Natural killer cell treated with Interleukin-12 subunit alpha and Interleukin-12 subunit beta and Interleukin-15 and Interleukin-18, amount 100 ng/mL, for 72 hours (primary cell): ENCODE measurements around the gene ZNF566. TPM values are rescaled to one million over a fixed set of nuclear protein-coding genes. Genes with fewer than 3 reads are reported as not detected.
"Not testable (repeated sequence)": the region's sequence is repeated elsewhere in the genome, so short reads cannot be mapped to it uniquely, and the experiment has no call there.

Source experiments
- ATAC-seq, 2 donors: fragments of 150-1000 bp; cut with Tn5 transposase in 1 of 2; sonication (Bioruptor Pico), chemical (Tn5 transposase) in 1 of 2; 2 replicates each; pipeline ENCODE4 v1.10.0; 2021
- DNase-seq: peaks from one replicate; pipeline ENCODE4 v3.0.0; 2022; ENCODE audit warnings: low spot score
- H3K27ac Mint-ChIP-seq, 2 donors: 1 replicate in 1 of 2; 2 replicates in 1 of 2; pipeline ENCODE4 v1.8.0; 2022; ENCODE audit warnings: mixed read lengths in 2 of 2, mild to moderate bottlenecking in 1 of 2, moderate library complexity in 1 of 2
- H3K27me3 Mint-ChIP-seq, 2 donors: 1 replicate in 1 of 2; 2 replicates in 1 of 2; pipeline ENCODE4 v1.8.0; 2022; ENCODE audit warnings: mixed read lengths in 2 of 2
- H3K36me3 Mint-ChIP-seq: one replicate; pipeline ENCODE4 v1.8.0; 2022; ENCODE audit warnings: mixed read lengths
- H3K4me1 Mint-ChIP-seq, 2 donors: 1 replicate in 1 of 2; 2 replicates in 1 of 2; pipeline ENCODE4 v1.8.0; 2022; ENCODE audit warnings: low read depth in 2 of 2, mixed read lengths in 2 of 2, mild to moderate bottlenecking in 1 of 2
- H3K4me3 Mint-ChIP-seq: one replicate; pipeline ENCODE4 v1.8.0; 2022; ENCODE audit warnings: mixed read lengths
- H3K9me3 Mint-ChIP-seq: 2 replicates; pipeline ENCODE4 v1.8.0; 2022; ENCODE audit warnings: mixed read lengths
- total RNA-seq, 2 donors: library from RNA; stranded (reverse); gene quantifications; one replicate each; pipeline ENCODE4 v1.2.3, GENCODE V29; 2022

Gene ZNF566
- total RNA-seq = 1 to 10 TPM; 7.3 to 8.3 TPM

- Mint-ChIP-seq H3K4me1 (peaks cover 25 to 30% of the 10 kb centered on the region in 2 donors), H3K4me3 (peak within 1 kb of the TSS; percentile 100), H3K9me3 (peaks cover 6% of the 10 kb centered on the region), H3K36me3 (peaks cover 17% of the 10 kb centered on the region), H3K27me3 (no peaks in the 10 kb centered on the region), H3K27ac (peak within 1 kb of the TSS; percentile 96 to 99)
- DNase-seq (peak; percentile 94), ATAC-seq (peak; percentile 97 to 98)
Observed at GRCh38 chr19:36489118-36489919, at the start of gene ZNF566. Gene ZNF566, minus strand, starts transcription at chr19:36489561. Its CDS starts 13,004 bp downstream, at chr19:36476557.

DNA sequence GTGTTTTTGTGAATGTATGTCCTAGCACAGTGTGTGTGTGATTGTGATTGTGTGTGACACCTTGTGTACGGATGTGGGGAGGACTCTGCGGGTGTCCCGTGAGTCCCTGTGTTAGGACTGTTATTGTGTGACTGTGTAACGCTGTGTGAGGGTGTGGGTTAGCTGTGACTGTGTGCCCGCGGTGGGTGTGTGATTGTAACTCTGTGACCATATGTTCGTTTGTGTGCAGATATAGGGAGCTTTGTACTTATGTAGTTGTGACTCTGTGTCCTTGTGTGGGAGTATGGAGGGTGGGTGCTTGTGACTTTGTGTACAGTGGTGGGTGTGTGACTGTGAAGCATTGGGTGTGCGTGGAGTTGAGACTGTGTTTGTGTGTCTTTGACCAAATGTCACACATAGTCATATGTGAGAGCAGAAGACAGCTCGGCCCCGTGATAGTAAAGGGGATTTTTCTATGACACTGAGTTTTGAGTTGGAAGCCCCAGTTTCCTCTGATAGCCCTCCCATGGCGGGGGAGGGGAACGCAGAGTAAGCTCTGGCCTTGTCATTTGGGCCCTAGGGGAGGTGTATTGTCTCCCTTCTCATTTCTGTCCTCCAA lies 39.7 kb upstream of the ZNF566 start:
- peaks cover 18 to 22% of the 10 kb centered on the region in 2 donors for H3K4me1 Mint-ChIP-seq
- no peaks in the 10 kb centered on the region for H3K27me3 Mint-ChIP-seq
- peak; percentile 69 for DNase-seq
- peak overlapping the region; percentile 95 for H3K4me3 Mint-ChIP-seq
- peak overlapping the region; percentile 87 to 90 for H3K27ac Mint-ChIP-seq
- peaks cover 20% of the 10 kb centered on the region for H3K36me3 Mint-ChIP-seq
- peaks cover 11% of the 10 kb centered on the region for H3K9me3 Mint-ChIP-seq
- peak; percentile 56 to 57 for ATAC-seq

DNA sequence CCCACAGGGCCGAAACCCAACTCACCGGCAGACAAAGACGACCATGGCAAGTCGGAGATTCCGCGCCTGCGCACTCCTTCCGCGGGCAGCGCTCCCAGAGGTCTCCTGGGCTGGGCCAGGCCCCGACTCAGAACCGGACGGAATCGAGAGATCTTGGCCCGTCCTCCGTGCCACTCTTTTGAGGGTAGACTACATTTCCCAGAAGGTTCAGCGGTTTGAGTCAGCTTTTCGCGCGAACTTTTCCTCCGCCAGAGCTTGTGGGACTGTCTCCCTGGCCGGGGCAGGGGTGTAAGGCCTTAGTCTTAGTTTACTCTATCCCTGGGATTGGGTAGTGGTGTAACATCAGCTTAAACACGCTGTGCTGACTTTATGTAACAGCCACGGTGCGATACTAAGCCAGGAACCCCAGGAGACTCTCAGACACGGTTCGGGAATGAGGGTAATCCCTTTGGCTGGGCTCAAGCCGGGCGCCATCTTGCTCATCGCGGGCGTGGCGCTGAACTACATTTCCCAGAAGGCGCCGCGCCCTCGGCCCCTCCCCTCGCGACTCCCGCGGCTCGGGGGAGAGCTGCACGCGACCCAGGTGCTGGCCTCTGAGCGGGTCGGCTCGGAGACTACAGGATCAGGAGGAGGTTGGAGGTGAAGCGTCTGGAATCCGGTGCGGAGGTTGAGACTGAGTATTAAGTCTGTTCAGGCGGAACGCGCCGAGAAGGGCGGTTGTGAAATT lies 39.0 kb upstream of the ZNF566 start, which contains the start of gene ZNF260:
Gene ZNF260 (minus strand): TSS at position 78 of the 727 bp plus-strand sequence. CDS start 13,033 bp downstream, outside the sequence.
- peak; percentile 95 for DNase-seq
- peak; percentile 93 to 94 for ATAC-seq
- H3K4me3 Mint-ChIP-seq = peak within 1 kb of the TSS; percentile 95
- peaks cover 25% of the 10 kb centered on the region for H3K36me3 Mint-ChIP-seq
- no peaks in the 10 kb centered on the region for H3K27me3 Mint-ChIP-seq
- H3K27ac Mint-ChIP-seq = peak within 1 kb of the TSS; percentile 87 to 90
- H3K9me3 Mint-ChIP-seq = peaks cover 11% of the 10 kb centered on the region
- H3K4me1 Mint-ChIP-seq = peaks cover 18 to 22% of the 10 kb centered on the region in 2 donors

DNA sequence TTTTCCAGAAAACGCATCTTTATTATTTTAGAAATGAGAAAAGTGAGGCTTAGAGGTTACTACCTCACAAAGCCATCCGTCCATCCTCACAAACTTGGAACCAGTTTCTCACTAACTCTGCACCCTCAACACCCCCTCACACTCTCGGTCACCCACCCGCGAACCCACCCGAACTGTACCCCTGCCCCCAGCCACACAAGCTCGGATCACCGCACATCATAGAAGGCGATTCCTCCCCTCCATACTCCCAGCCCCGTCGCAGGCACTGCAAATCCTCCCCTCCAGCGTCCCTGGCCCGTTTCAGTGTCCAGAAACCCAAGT lies 38.5 kb upstream of the ZNF566 start:
- DNase-seq (no peak), ATAC-seq (no peak)
- peak overlapping the region; percentile 95 for H3K4me3 Mint-ChIP-seq
- no peaks in the 10 kb centered on the region for H3K27me3 Mint-ChIP-seq
- peaks cover 14% of the 10 kb centered on the region for H3K9me3 Mint-ChIP-seq
- H3K4me1 Mint-ChIP-seq = peaks cover 22% of the 10 kb centered on the region in 2 donors
- H3K27ac Mint-ChIP-seq = peak overlapping the region; percentile 87 to 90
- peaks cover 30% of the 10 kb centered on the region for H3K36me3 Mint-ChIP-seq

DNA sequence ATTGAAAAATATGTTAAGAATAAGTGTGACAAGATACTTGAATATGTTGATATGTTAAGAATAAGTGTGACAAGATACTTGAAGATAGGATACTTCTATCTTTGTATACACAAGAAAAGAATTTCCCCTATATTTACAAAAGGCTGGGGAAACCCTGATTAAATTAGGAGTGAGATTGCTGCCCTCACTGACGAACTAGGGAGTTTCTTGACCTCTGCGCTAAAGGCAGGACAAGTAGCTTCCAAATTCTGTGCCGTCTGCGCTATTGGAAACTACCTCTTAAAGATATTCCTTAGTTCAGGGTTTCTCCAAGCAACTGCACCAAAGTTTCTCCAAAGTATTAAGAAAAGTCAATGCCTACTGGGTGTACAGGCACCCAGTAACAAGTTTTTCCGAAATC lies 38.0 kb upstream of the ZNF566 start:
- H3K9me3 Mint-ChIP-seq = peaks cover 16% of the 10 kb centered on the region
- H3K27me3 Mint-ChIP-seq = no peaks in the 10 kb centered on the region
- peaks cover 34% of the 10 kb centered on the region for H3K36me3 Mint-ChIP-seq
- peak overlapping the region; percentile 87 to 90 for H3K27ac Mint-ChIP-seq
- ATAC-seq (no peak), DNase-seq (no peak)
- peak overlapping the region; percentile 95 for H3K4me3 Mint-ChIP-seq
- H3K4me1 Mint-ChIP-seq = peaks cover 22 to 23% of the 10 kb centered on the region in 2 donors

DNA sequence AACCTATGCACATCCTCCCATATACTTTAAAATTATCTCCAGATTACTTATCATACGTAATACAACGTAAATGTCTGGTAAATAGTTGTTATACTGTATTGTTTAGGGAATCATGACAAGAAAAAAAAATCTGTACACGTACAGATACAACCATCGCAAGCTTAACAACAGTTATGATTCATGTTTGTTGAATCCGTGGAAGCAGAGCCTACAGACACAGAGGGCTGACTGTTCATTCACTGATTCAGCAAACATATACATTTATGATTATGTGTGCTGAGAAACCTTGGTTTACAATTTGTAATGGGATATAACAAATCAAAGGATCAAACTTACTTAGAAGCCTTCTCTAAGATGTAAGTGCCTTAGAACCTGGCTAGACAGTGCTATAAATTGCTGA lies 37.2 kb upstream of the ZNF566 start:
- Mint-ChIP-seq H3K27ac (peak overlapping the region in 1 of 2 donors; percentile 87), H3K4me3 (peak overlapping the region; percentile 95), H3K27me3 (no peaks in the 10 kb centered on the region), H3K36me3 (peaks cover 34% of the 10 kb centered on the region), H3K4me1 (peaks cover 22 to 23% of the 10 kb centered on the region in 2 donors), H3K9me3 (peaks cover 16% of the 10 kb centered on the region)
- DNase-seq = no peak
- no peak for ATAC-seq

- Mint-ChIP-seq H3K4me1 (peaks cover 22 to 23% of the 10 kb centered on the region in 2 donors), H3K36me3 (peaks cover 48% of the 10 kb centered on the region), H3K27me3 (no peaks in the 10 kb centered on the region), H3K27ac (no peak overlapping the region), H3K4me3 (no peak overlapping the region), H3K9me3 (peaks cover 16% of the 10 kb centered on the region)
- ATAC-seq (no peak), DNase-seq (no peak)
Observed at GRCh38 chr19:36524617-36525016, 35.3 kb upstream of the ZNF566 start.

DNA sequence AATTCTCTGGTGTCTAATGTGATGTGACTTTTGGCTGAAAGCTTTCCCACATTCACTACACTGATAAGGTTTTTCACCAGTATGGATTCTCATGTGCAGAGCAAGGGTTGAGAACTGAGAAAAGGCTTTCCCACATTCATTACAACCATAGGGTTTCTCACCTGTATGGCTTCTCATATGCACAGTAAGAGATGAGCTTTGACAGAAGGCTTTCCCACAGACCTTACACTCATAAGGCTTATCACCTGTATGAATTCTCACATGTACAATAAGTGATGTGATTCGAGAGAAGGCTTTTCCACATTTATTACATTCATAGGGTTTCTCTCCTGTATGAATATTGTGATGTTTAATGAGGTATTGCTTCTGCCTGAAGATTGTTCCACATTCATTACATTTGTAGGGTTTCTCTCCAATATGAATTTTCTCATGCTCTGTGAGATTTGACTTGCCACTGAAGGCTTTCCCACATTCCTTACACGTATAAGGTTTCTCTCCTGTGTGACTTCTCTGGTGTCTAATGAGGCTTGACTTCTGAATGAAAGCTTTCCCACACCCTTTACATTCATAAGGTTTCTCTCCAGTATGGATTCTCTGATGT lies 24.8 kb upstream of the ZNF566 start:
- peaks cover 21% of the 10 kb centered on the region for H3K9me3 Mint-ChIP-seq
- ATAC-seq = no peak

DNA sequence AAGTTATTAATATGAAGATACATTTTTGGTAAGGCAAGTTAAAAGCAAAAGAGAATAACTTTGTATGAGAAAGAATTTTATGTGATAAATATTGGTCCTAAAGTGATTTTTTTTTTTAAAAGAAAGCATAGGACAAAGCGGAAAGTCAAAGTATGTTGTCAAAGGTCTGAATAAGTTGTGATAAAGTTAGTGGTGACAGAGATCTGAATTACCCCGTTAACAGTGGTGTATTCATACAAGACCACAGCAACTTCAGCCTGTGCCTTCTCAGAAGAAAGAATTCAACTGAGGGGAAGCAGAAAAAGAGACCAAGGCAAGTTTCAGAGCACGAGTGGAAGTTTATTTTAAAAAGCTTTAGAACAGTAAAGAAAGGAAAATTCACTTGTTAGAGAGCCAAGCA lies 19.0 kb upstream of the ZNF566 start:
- ATAC-seq (no peak), DNase-seq (no peak)
- Mint-ChIP-seq H3K27me3 (no peaks in the 10 kb centered on the region), H3K4me3 (no peak overlapping the region), H3K27ac (no peak overlapping the region), H3K9me3 (peaks cover 5% of the 10 kb centered on the region), H3K36me3 (peaks cover 27% of the 10 kb centered on the region), H3K4me1 (no peaks in the 10 kb centered on the region)

More for the DNA sequence above, 24.8 kb upstream of the ZNF566 start:
- Mint-ChIP-seq H3K27me3 (no peaks in the 10 kb centered on the region), H3K4me3 (no peak overlapping the region), H3K27ac (no peak overlapping the region), H3K4me1 (peaks cover 0 to 9% of the 10 kb centered on the region in 2 donors), H3K36me3 (peaks cover 66% of the 10 kb centered on the region)
- DNase-seq = no peak

- no peaks in the 10 kb centered on the region for H3K4me1 Mint-ChIP-seq
- H3K4me3 Mint-ChIP-seq = no peak overlapping the region
- no peak for ATAC-seq
- no peak for DNase-seq
- peaks cover 14% of the 10 kb centered on the region for H3K9me3 Mint-ChIP-seq
- no peaks in the 10 kb centered on the region for H3K27me3 Mint-ChIP-seq
- peaks cover 23% of the 10 kb centered on the region for H3K36me3 Mint-ChIP-seq
- no peak overlapping the region for H3K27ac Mint-ChIP-seq
Observed at GRCh38 chr19:36501973-36502372, 12.6 kb upstream of the ZNF566 start.

DNA sequence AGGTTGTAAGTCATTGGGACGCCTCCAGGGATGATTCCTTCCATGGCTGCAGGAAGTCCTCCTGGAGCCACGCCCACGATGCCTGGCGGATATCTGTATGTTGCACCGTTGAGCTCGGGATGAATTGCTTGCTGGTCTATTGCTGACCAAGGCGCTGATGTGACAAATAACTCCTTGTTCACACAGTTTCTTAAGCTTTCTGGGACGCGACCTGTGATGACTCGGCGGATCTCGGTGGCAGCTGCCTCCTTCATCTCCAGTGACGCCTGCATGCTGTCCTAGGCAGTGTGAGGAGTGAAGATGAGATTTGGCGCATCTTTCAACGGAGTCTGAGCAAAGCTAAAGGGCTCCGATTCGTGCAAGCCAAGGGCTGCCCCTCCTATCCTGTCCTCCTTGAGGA lies 7.6 kb upstream of the ZNF566 start:
- H3K27ac Mint-ChIP-seq = no peak overlapping the region
- DNase-seq = no peak
- H3K4me1 Mint-ChIP-seq = no peaks in the 10 kb centered on the region
- H3K27me3 Mint-ChIP-seq = no peaks in the 10 kb centered on the region
- H3K36me3 Mint-ChIP-seq = peaks cover 11% of the 10 kb centered on the region
- peaks cover 15% of the 10 kb centered on the region for H3K9me3 Mint-ChIP-seq
- ATAC-seq = no peak
- H3K4me3 Mint-ChIP-seq = no peak overlapping the region

- Mint-ChIP-seq H3K36me3 (peaks cover 17% of the 10 kb centered on the region), H3K4me1 (peaks cover 19 to 22% of the 10 kb centered on the region in 2 donors)
- H3K27me3 Mint-ChIP-seq, H3K27ac Mint-ChIP-seq, DNase-seq, H3K4me3 Mint-ChIP-seq, ATAC-seq, H3K9me3 Mint-ChIP-seq: not testable (repeated sequence)
Observed at GRCh38 chr19:36492689-36493453, 3.5 kb upstream of the ZNF566 start.

DNA sequence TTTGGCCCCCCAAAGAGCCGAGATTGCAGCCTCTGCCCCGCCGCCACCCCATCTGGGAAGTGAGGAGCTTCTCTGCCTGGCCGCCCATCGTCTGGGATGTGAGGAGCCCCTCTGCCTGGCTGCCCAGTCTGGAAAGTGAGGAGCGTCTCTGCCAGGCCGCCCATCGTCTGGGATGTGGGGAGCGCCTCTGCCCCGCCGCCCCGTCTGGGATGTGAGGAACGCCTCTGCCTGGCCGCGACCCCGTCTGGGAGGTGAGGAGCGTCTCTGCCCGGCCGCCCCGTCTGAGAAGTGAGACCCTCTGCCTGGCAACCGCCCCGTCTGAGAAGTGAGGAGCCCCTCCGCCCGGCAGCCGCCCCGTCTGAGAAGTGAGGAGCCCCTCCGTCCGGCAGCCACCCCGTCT lies 1.5 kb upstream of the ZNF566 start:
- not testable (repeated sequence) for ATAC-seq, H3K27me3 Mint-ChIP-seq, DNase-seq, H3K9me3 Mint-ChIP-seq
- Mint-ChIP-seq H3K36me3 (peaks cover 17% of the 10 kb centered on the region), H3K4me1 (peaks cover 25 to 30% of the 10 kb centered on the region in 2 donors), H3K27ac (peak overlapping the region in 1 of 2 donors; percentile 99), H3K4me3 (peak overlapping the region; percentile 100)
